Activated CD8-positive, alpha-beta T cell treated with anti-CD3 and anti-CD28 coated beads, Interleukin-2, amount 10 ng/mL, durations not matched to agents 7 days and 5 days (primary cell): ENCODE measurements around the gene SMAD5. TPM values are rescaled to one million over a fixed set of nuclear protein-coding genes. Genes with fewer than 3 reads are reported as not detected.

Source experiments
- ATAC-seq: fragments of 150-1000 bp; cut with Tn5 transposase; one replicate; pipeline ENCODE4 v1.10.0; 2021; ENCODE audit warnings: moderate library complexity
- CTCF ChIA-PET: fragments of 350-600 bp; sonication (Branson Sonifier 250); formaldehyde crosslinking; loops from one replicate; lab custom pipeline; 2021; ENCODE audit warnings: antibody characterized with exemption; lab: Charles Lee
- POLR2A ChIA-PET: fragments of 350-600 bp; sonication (Branson Sonifier 250); formaldehyde crosslinking; loops from one replicate; lab custom pipeline; 2021; ENCODE audit warnings: antibody characterized with exemption; lab: Charles Lee
- DNase-seq: peaks from one replicate; pipeline ENCODE4 v3.0.0-alpha.2; 2020
- H3K27ac Mint-ChIP-seq: one replicate; pipeline ENCODE4 v1.8.0; 2021; ENCODE audit warnings: mild to moderate bottlenecking, mixed read lengths
- H3K27me3 Mint-ChIP-seq: one replicate; pipeline ENCODE4 v1.8.0; 2021; ENCODE audit warnings: low read depth, mixed read lengths
- H3K36me3 Mint-ChIP-seq: one replicate; pipeline ENCODE4 v1.8.0; 2021; ENCODE audit warnings: low read depth, mixed read lengths
- H3K4me1 Mint-ChIP-seq: one replicate; pipeline ENCODE4 v1.8.0; 2021; ENCODE audit warnings: low read depth, mixed read lengths
- H3K4me3 Mint-ChIP-seq: one replicate; pipeline ENCODE4 v1.8.0; 2021; ENCODE audit warnings: mild to moderate bottlenecking, mixed read lengths
- H3K9me3 Mint-ChIP-seq: one replicate; pipeline ENCODE4 v1.8.0; 2022; ENCODE audit warnings: mixed read lengths; ENCODE audit not compliant: insufficient read depth
- total RNA-seq, 2 experiments: library from RNA; stranded (reverse); gene quantifications; one replicate each; pipeline ENCODE4 v1.2.3, GENCODE V29; 2021

SMAD5 gene
- total RNA-seq, 2 experiments from 2014 or later, result 19.0 to 19.5 TPM

DNA sequence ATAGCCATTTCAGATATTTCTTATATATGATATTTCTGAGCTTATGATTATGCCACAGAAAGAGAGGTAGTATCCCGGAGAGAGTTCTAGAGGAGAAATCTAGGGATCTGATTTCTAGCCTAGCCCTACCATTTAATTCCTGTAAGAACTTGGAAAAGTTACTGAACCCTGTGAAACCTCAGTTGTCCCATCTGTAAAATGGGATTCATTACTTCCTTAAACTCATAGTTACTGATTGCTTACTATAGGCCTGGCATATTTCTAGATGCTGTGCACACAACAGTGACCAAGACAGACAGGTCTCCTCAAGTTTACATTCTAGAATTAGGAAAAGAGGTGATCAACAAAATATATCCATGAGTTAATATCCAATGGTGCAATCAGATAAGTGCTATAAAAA, 30.8 kb upstream of the SMAD5 start:
- Mint-ChIP-seq H3K27me3 (peaks cover 6% of the 10 kb centered on the region), H3K27ac (no peak overlapping the region), H3K4me1 (no peaks in the 10 kb centered on the region), H3K9me3 (no peaks in the 10 kb centered on the region), H3K36me3 (no peaks in the 10 kb centered on the region), H3K4me3 (no peak overlapping the region)
- DNase-seq (no peak), ATAC-seq (no peak)
- ChIA-PET CTCF (no interaction called here), POLR2A (no interaction called here)

DNA sequence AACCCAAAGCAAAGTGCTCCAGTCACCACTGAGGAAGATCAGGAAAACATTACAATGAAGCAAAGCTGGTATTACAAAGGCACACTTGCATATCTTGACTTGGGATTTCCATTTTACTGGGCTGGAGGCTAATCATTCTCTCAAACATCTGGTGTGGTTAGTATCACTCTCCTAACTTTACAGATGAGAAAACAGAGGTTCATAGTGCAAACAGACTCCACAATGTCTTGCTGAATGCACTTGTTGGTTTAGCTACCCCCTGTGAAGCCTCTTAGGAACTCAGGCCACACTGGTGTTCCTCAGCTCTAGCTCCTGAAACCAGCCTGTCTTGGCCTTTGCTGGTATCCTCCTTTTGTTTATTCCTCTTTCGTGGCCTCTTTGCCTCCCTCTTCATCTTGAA, 29.5 kb upstream of the SMAD5 start:
- ChIA-PET CTCF (no interaction called here), POLR2A (no interaction called here)
- Mint-ChIP-seq H3K27me3 (peaks cover 9% of the 10 kb centered on the region), H3K4me3 (no peak overlapping the region), H3K9me3 (no peaks in the 10 kb centered on the region), H3K4me1 (no peaks in the 10 kb centered on the region), H3K36me3 (no peaks in the 10 kb centered on the region), H3K27ac (no peak overlapping the region)
- ATAC-seq (no peak), DNase-seq (no peak)

DNA sequence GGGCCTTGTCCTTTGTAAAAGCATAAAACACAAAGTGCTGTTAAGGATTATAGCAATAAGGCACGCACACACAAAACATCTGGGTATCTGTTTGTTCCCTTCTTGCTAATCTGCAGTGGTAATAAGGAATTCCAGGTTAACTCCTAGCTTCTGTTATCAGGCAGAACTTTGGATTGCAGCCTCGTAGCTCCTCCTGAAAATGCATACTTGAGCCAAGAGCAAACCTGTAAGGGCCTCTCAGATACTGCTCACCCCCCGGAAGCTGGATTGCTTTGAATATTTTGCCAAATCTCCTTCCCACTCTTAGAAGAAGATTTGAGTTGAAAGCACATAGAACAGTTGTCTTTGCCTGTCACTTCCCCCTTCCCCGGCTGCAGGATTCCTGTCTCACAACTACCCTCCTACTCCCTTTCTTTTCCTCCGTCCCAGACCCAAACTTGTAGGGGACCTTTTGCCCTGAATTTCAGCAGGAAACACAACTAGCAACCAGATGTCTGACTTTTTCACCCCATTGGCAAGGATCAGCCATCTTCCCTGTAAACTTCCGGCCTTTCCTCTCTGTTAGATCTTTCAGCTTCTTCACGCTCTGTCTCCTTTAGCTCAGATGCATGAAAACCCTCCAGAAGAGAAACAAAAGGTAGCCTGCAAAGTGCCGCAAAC, 28.2 kb upstream of the SMAD5 start:
- no peak for ATAC-seq
- Mint-ChIP-seq H3K27ac (no peak overlapping the region), H3K4me1 (no peaks in the 10 kb centered on the region), H3K27me3 (peaks cover 9% of the 10 kb centered on the region), H3K4me3 (no peak overlapping the region), H3K9me3 (no peaks in the 10 kb centered on the region), H3K36me3 (no peaks in the 10 kb centered on the region)
- no peak for DNase-seq
- ChIA-PET CTCF (no interaction called here), POLR2A (interaction anchor here (0.5 kb wide), 1 partner anchor 406 kb away, joined by 3 read pairs; no protein-coding TSS in a partner anchor)

DNA sequence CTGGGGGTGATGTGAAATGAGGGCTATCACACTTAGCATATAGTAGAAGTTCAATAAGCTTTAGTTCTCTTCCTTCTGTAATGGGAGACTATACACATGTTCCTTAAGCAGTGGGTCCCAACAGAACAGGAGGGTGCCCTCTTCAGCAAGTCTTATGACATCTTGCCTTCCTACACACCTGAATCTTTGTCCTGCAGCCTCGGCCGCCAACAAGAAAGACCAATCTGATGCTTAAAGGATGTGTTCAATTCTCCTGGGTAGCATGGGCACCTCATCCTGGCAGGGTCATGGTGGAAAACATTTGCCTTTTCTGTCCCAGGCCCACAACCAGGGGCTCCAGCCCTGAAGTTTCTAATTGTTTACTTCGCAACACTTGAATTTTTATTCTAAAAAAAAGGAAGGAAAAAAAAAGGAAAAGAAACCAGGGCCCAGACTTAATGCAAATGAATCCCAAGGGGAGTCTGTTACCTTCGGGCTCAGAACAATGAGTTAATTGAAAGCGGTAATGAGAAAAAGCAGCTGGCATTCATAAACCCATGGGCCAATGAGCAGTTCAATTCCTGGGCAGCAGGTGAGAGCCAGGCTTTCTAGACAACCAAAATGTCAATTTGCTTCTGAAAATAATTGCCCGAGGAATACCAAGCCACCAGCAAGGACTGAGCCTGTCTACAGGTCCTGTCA, 26.2 kb upstream of the SMAD5 start:
- peaks cover 3% of the 10 kb centered on the region for H3K27me3 Mint-ChIP-seq
- no peak overlapping the region for H3K4me3 Mint-ChIP-seq
- ChIA-PET CTCF (no interaction called here), POLR2A (no interaction called here)
- DNase-seq, result no peak
- no peaks in the 10 kb centered on the region for H3K4me1 Mint-ChIP-seq
- no peak for ATAC-seq
- no peaks in the 10 kb centered on the region for H3K36me3 Mint-ChIP-seq
- H3K27ac Mint-ChIP-seq, result no peak overlapping the region
- H3K9me3 Mint-ChIP-seq, result no peaks in the 10 kb centered on the region

DNA sequence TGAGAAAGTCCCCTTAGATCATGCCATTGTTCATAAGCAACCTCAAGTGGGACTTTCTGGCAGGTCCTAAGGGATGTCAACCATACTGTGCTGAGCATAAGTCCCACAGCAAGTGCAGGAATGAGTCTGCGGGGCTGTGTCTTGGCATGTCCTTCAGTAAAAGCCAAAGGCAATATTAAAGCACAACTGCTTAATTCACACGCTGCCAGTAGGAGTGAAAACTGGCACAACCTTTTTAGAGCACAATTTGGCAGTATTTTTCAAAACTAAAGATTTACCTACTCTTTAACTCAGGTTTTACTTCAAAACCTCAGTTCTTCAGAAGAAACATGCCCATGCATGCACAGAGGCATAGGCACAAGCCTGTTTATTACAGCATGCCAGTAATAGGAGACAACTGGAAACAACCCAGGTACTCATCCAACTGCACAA, 24.4 kb upstream of the SMAD5 start:
- DNase-seq, result no peak
- no peaks in the 10 kb centered on the region for H3K36me3 Mint-ChIP-seq
- ATAC-seq, result no peak
- H3K27me3 Mint-ChIP-seq, result peaks cover 3% of the 10 kb centered on the region
- POLR2A ChIA-PET, result no interaction called here
- H3K4me1 Mint-ChIP-seq, result no peaks in the 10 kb centered on the region
- no peak overlapping the region for H3K27ac Mint-ChIP-seq
- H3K9me3 Mint-ChIP-seq, result no peaks in the 10 kb centered on the region
- CTCF ChIA-PET, result no interaction called here
- no peak overlapping the region for H3K4me3 Mint-ChIP-seq

DNA sequence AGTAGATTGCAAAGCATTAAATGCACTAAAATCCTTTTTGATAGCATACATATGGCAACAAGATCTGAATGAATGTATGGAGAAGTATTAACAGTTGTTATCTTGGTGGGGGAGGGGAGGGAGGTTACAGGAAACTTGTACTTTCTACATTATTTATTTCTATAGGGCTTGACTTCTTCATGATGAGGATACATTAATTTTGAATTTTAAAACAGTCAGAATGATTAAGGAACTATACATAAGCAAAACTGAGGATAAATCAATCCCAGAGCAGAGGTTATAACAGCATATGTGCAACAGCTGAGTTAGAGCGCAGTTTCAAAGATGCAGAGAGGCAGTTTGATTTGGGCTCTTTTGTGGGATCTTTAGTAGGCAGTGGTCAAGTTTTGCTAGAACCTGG, 23.9 kb upstream of the SMAD5 start:
- H3K36me3 Mint-ChIP-seq, result no peaks in the 10 kb centered on the region
- H3K4me3 Mint-ChIP-seq, result no peak overlapping the region
- no peaks in the 10 kb centered on the region for H3K9me3 Mint-ChIP-seq
- no peak overlapping the region for H3K27ac Mint-ChIP-seq
- peaks cover 3% of the 10 kb centered on the region for H3K27me3 Mint-ChIP-seq
- ChIA-PET CTCF (no interaction called here), POLR2A (no interaction called here)
- ATAC-seq, result no peak
- no peaks in the 10 kb centered on the region for H3K4me1 Mint-ChIP-seq
- no peak for DNase-seq

DNA sequence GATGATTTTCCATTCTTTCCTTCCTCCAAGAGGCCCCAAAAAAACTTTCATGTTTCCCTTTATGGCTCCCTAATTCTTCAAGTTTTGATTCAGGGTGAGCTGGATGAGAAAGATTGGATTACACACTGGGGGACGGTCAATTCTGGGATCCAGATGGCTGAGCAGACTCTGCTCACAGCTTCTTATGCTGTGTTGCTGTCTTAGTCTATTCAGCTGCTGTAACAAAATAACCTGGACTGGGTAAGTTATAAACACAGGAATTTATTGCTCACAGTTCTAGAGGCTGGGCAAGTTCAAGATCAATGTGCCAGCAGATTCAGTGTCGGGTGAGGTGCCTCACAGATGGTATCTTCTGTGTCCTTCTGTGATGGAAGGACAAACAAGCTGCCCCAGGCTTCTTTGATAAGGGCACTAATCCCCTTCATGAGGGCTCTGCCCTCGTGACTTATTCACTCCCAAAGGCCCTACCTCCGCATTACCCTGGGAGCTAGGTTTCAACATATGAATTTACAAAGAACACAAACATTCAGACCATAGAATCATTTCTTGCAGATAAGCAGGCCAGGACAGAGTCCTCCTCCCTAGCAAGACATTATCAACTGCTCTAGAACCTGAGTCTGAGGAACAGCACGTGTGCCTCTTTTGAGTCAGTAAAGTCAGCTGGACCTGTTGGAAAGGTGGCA, 23.1 kb upstream of the SMAD5 start:
- H3K4me3 Mint-ChIP-seq, result no peak overlapping the region
- ATAC-seq (no peak), DNase-seq (no peak)
- H3K27ac Mint-ChIP-seq, result no peak overlapping the region
- H3K27me3 Mint-ChIP-seq, result peaks cover 3% of the 10 kb centered on the region
- ChIA-PET POLR2A (no interaction called here), CTCF (no interaction called here)
- no peaks in the 10 kb centered on the region for H3K9me3 Mint-ChIP-seq
- H3K4me1 Mint-ChIP-seq, result no peaks in the 10 kb centered on the region
- H3K36me3 Mint-ChIP-seq, result no peaks in the 10 kb centered on the region

DNA sequence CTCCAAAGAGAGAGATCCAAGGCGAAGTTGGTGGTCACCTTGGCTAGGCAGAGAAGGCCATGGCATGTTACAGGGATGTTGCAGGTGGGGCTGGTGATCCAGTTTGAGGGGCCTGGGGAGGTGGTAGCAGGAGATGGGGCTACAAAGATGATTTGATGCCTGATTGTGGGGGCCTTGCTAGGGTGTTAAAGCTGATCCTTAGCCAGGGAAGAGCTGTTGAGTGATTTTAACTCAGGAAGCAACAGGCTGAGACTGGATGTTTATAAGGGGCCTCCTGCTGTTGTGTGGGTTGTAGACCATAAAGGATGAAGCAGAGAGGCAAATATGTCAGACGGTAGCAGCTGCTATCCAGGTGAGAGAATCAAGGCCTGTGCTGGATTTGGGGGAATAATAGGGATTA, 19.0 kb upstream of the SMAD5 start:
- no peak for DNase-seq
- peaks cover 3% of the 10 kb centered on the region for H3K27me3 Mint-ChIP-seq
- ATAC-seq, result no peak
- no peaks in the 10 kb centered on the region for H3K4me1 Mint-ChIP-seq
- no peak overlapping the region for H3K27ac Mint-ChIP-seq
- ChIA-PET POLR2A (interaction anchor here (0.6 kb wide), 1 partner anchor 471 kb away, joined by 4 read pairs; no protein-coding TSS in a partner anchor), CTCF (no interaction called here)
- no peaks in the 10 kb centered on the region for H3K9me3 Mint-ChIP-seq
- H3K4me3 Mint-ChIP-seq, result no peak overlapping the region
- H3K36me3 Mint-ChIP-seq, result no peaks in the 10 kb centered on the region

DNA sequence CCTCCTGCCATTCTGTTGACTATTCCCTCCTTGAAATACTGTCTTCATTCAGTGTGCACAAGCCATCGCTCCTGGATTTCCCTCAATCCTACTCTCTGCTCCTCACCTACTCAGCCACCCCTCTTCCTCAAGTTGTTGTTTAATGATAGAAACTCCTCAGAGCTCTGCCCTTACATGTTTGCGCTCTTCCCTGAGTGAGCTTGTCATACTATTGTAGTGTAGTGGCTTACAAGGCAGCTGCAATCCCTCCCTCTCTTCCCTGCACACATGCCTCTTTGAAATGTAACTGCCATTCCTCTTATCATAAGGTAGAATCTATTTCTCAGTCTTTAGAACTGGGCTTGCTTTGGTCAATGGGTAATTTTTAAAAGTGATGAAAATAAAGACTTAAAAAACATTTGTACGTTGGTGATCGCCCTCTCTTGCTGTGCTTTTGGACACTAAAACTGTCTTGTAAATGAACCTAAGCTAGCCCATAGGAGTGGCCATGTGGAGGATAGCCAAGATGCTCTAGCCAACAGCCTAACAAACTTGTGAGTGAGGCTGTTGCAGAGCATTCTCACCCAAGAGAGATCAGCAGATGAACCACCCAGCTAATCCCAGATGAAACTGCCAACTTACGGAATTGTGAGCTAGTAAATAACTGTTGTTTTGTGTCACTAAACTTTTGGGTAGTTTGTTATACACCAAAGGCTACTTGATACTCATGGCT, 18.1 kb upstream of the SMAD5 start:
- H3K27me3 Mint-ChIP-seq, result peaks cover 6% of the 10 kb centered on the region
- DNase-seq (no peak), ATAC-seq (no peak)
- H3K4me1 Mint-ChIP-seq, result no peaks in the 10 kb centered on the region
- CTCF ChIA-PET, result no interaction called here
- no peaks in the 10 kb centered on the region for H3K9me3 Mint-ChIP-seq
- POLR2A ChIA-PET, result no interaction called here
- no peak overlapping the region for H3K4me3 Mint-ChIP-seq
- H3K27ac Mint-ChIP-seq, result no peak overlapping the region
- H3K36me3 Mint-ChIP-seq, result no peaks in the 10 kb centered on the region

DNA sequence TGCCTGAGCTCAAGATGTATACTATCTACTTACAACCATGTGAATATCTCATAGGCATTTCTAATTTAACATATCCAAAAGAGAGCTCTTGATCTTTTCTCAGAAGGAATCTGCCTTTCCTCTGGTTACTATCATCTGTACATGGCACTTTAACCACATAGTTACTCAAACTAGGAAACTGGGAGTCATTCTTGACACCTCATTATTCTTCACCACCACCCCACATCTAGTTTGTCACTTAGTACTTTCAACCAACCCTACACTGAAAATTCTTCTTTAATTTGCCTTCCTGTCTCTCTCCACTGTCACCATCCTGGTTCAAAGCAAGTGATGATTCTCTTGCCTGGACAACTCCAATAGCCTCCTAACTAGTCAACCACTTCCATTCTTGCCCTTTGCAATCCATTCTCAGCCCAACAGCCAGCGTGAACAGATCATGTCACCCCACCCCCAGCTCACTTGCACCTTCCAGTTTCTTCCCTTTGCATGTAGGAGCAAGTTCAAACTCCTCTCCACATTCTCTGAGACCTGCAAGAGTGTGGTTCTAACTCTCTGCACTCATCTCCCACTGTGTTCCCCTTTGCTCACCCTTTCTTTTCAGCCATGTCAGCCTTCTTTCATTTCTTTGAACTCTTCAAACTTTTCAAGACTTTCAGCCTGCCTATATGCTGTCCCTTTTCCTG, 17.3 kb upstream of the SMAD5 start:
- CTCF ChIA-PET, result no interaction called here

DNA sequence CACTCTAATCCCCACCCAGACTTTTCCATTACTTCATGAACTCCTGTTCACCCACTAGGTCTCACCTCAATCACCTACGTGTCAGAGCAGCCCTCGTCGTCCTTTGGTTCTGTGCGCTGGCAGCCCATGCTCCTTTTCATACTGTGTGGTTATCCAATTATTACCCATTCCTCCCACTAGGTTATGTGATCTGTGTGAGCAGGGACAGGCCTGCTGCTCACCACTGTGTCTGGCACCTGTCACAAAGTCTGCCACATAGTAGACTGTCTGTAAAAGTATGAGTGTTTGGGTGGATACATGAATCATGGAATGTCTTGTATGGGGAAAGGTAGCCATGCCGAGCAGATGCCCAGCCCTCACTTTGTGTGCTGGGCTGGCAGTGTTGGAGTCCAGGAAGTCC, 12.1 kb upstream of the SMAD5 start:
- ATAC-seq, result no peak
- no peaks in the 10 kb centered on the region for H3K9me3 Mint-ChIP-seq
- ChIA-PET CTCF (no interaction called here), POLR2A (no interaction called here)
- no peak overlapping the region for H3K27ac Mint-ChIP-seq
- H3K36me3 Mint-ChIP-seq, result no peaks in the 10 kb centered on the region
- no peak overlapping the region for H3K4me3 Mint-ChIP-seq
- no peaks in the 10 kb centered on the region for H3K4me1 Mint-ChIP-seq
- DNase-seq, result no peak
- H3K27me3 Mint-ChIP-seq, result peaks cover 23% of the 10 kb centered on the region

More for the DNA sequence above, 17.3 kb upstream of the SMAD5 start:
- no peak overlapping the region for H3K4me3 Mint-ChIP-seq
- no peaks in the 10 kb centered on the region for H3K9me3 Mint-ChIP-seq
- H3K36me3 Mint-ChIP-seq, result no peaks in the 10 kb centered on the region
- POLR2A ChIA-PET, result no interaction called here
- ATAC-seq (no peak), DNase-seq (no peak)
- peaks cover 7% of the 10 kb centered on the region for H3K27me3 Mint-ChIP-seq
- no peaks in the 10 kb centered on the region for H3K4me1 Mint-ChIP-seq
- H3K27ac Mint-ChIP-seq, result no peak overlapping the region
